HepG2 (cell line): ENCODE results near the gene PPIG. TPM values are rescaled to one million over a fixed set of nuclear protein-coding genes. Genes with fewer than 3 reads are reported as not detected.
A peak's percentile ranks its signal among the peaks of the same experiment; 100 is the strongest.

Experiments
- ATM ChIP-seq: fragments of 450-650 bp; IDR thresholded peaks from 2 replicates; pipeline ENCODE4 v1.7.1; 2017; ENCODE audit warnings: mild to moderate bottlenecking, borderline replicate concordance
- BHLHE40 ChIP-seq: IDR thresholded peaks from 2 replicates; pipeline ENCODE4 v1.6.1; 2011; ENCODE audit warnings: low read length, improper control_type of control experiment
- FOXM1 ChIP-seq: sonication (generic); formaldehyde crosslinking; IDR thresholded peaks from 2 replicates; pipeline ENCODE4 v1.5.0; 2020; ENCODE audit warnings: missing genetic modification reagents
- GFI1 ChIP-seq: sonication (generic); formaldehyde crosslinking; IDR thresholded peaks from 2 replicates; pipeline ENCODE4 v1.5.0; 2020; ENCODE audit warnings: missing genetic modification reagents, mild to moderate bottlenecking, borderline replicate concordance
- KLF16 ChIP-seq, 2 experiments: sonication (generic) in 1 of 2; formaldehyde crosslinking in 1 of 2; IDR thresholded peaks; 2 replicates each; pipeline versions ENCODE4 v1.6.1 to v1.8.0; 2016 to 2023; ENCODE audit warnings: missing genetic modification reagents in 2 of 2, missing compliant biosample characterization in 1 of 2
- MEIS2 ChIP-seq: sonication (generic); formaldehyde crosslinking; IDR thresholded peaks from 2 replicates; pipeline ENCODE4 v1.9.0; 2021; ENCODE audit warnings: mild to moderate bottlenecking, missing genetic modification reagents
- NFKB2 ChIP-seq: sonication (generic); formaldehyde crosslinking; IDR thresholded peaks from 2 replicates; pipeline ENCODE4 v1.4.0; 2020; ENCODE audit warnings: missing genetic modification reagents, borderline replicate concordance
- REXO4 ChIP-seq: sonication (generic); formaldehyde crosslinking; IDR thresholded peaks from 2 replicates; pipeline ENCODE4 v1.8.0; 2022; ENCODE audit warnings: missing genetic modification reagents, mild to moderate bottlenecking, borderline replicate concordance
- SIN3B ChIP-seq: fragments of 150-350 bp; IDR thresholded peaks from 2 replicates; pipeline ENCODE4 v1.6.1; 2014; ENCODE audit warnings: low read length
- THAP8 ChIP-seq: sonication (generic); formaldehyde crosslinking; IDR thresholded peaks from 2 replicates; pipeline ENCODE4 v1.5.1; 2020; ENCODE audit warnings: missing genetic modification reagents, mild to moderate bottlenecking, borderline replicate concordance
- UBTF ChIP-seq: sonication (generic); formaldehyde crosslinking; IDR thresholded peaks from 2 replicates; pipeline ENCODE4 v1.4.0; 2020; ENCODE audit warnings: mild to moderate bottlenecking, missing genetic modification reagents
- ZFX ChIP-seq: sonication (generic); formaldehyde crosslinking; IDR thresholded peaks from 2 replicates; pipeline ENCODE4 v1.4.0; 2020; ENCODE audit warnings: mild to moderate bottlenecking, low read depth, missing genetic modification reagents, moderate library complexity
- ZMAT3 ChIP-seq: sonication (generic); formaldehyde crosslinking; conservative IDR thresholded peaks from 2 replicates; pipeline ENCODE4 v1.7.0; 2021; ENCODE audit warnings: missing genetic modification reagents
- ZNF256 ChIP-seq: sonication (generic); formaldehyde crosslinking; conservative IDR thresholded peaks from 2 replicates; pipeline ENCODE4 v1.4.0; 2020; ENCODE audit warnings: missing genetic modification reagents
- ZNF441 ChIP-seq: sonication (generic); formaldehyde crosslinking; IDR thresholded peaks from 2 replicates; pipeline ENCODE4 v1.7.0; 2021; ENCODE audit warnings: missing genetic modification reagents, borderline replicate concordance
- ZNF557 ChIP-seq: sonication (generic); formaldehyde crosslinking; IDR thresholded peaks from 2 replicates; pipeline ENCODE4 v1.4.0; 2020; ENCODE audit warnings: missing genetic modification reagents
- ZNF761 ChIP-seq: sonication (generic); formaldehyde crosslinking; conservative IDR thresholded peaks from 2 replicates; pipeline ENCODE4 v1.4.0; 2020; ENCODE audit warnings: mild to moderate bottlenecking, missing genetic modification reagents
- ZNF773 ChIP-seq: sonication (generic); formaldehyde crosslinking; IDR thresholded peaks from 2 replicates; pipeline ENCODE4 v1.4.0; 2020; ENCODE audit warnings: missing genetic modification reagents, borderline replicate concordance
- ZZZ3 ChIP-seq: sonication (generic); formaldehyde crosslinking; IDR thresholded peaks from 2 replicates; pipeline ENCODE4 v1.4.0; 2020; ENCODE audit warnings: missing genetic modification reagents, mild to moderate bottlenecking, borderline replicate concordance
- polyA plus RNA-seq, 8 experiments: library from polyadenylated mRNA; depleted of rRNA in 3 of 8; stranded (reverse) in 7 of 8; unstranded in 1 of 8; fragments of >200 nt; fragmentation: Illumina TruSeq in 4 of 8; extraction: Trizol in 4 of 8; gene quantifications; 2 replicates each; pipeline versions ENCODE4 v1.2.1 to v1.2.3, GENCODE V29; 2011 to 2016; ENCODE audit warnings: low read depth in 4 of 8, missing spikeins in 1 of 8, mixed read lengths in 1 of 8; ENCODE audit not compliant: insufficient read depth in 1 of 8
- total RNA-seq, 5 experiments: library from RNA; depleted of rRNA; stranded (reverse); fragments of >200 nt; fragmentation: Illumina TruSeq; extraction: Trizol; gene quantifications; 2 replicates each; pipeline ENCODE4 v1.2.3, GENCODE V29; 2016; ENCODE audit warnings: low read depth in 1 of 5
- TF ChIP-seq, protein P1 (sequence below): sonication (generic); formaldehyde crosslinking; IDR thresholded peaks from 2 replicates; pipeline ENCODE4 v1.9.0; 2021; ENCODE audit warnings: mild to moderate bottlenecking, missing genetic modification reagents

PPIG gene
- total and polyA plus RNA-seq, 2 of the 13 experiments (the other 11 are each of a cell fraction or from before 2014, with no cell fraction given) = 31.3 to 81.0 TPM

- TF ChIP-seq SIN3B = 0 out of 2 replicates have a peak, but pooled peaks have one; percentile 32
- TF ChIP-seq UBTF = no peak
- TF ChIP-seq ZMAT3 = no peak
- TF ChIP-seq ZZZ3 (CRISPR knock-in tag) = no peak
- no peak for TF ChIP-seq NFKB2 (CRISPR knock-in tag)
- TF ChIP-seq THAP8 (CRISPR knock-in tag) = no peak
- no peak for TF ChIP-seq REXO4 (CRISPR knock-in tag)
- peak; percentile 76; the same call in 1 of the 2 replicates for TF ChIP-seq MEIS2
- peak in 1 of 2 experiments; percentile 60; a peak in 1 of 4 replicates for TF ChIP-seq KLF16 (CRISPR knock-in tag; IDR thresholded peaks at IDR 0.05)
- TF ChIP-seq ZNF256 (CRISPR knock-in tag) = no peak
- no peak for TF ChIP-seq ZNF773 (CRISPR knock-in tag)
- 0 out of 2 replicates have a peak, but pooled peaks have one; percentile 36 for TF ChIP-seq FOXM1
- peak; percentile 93 for TF ChIP-seq GFI1 (CRISPR knock-in tag)
- TF ChIP-seq ZNF441 (CRISPR knock-in tag) = peak; percentile 45; the same call in 1 of the 2 replicates
- TF ChIP-seq BHLHE40 = peak; percentile 32; the same call in 1 of the 2 replicates
- TF ChIP-seq, protein P1, sequence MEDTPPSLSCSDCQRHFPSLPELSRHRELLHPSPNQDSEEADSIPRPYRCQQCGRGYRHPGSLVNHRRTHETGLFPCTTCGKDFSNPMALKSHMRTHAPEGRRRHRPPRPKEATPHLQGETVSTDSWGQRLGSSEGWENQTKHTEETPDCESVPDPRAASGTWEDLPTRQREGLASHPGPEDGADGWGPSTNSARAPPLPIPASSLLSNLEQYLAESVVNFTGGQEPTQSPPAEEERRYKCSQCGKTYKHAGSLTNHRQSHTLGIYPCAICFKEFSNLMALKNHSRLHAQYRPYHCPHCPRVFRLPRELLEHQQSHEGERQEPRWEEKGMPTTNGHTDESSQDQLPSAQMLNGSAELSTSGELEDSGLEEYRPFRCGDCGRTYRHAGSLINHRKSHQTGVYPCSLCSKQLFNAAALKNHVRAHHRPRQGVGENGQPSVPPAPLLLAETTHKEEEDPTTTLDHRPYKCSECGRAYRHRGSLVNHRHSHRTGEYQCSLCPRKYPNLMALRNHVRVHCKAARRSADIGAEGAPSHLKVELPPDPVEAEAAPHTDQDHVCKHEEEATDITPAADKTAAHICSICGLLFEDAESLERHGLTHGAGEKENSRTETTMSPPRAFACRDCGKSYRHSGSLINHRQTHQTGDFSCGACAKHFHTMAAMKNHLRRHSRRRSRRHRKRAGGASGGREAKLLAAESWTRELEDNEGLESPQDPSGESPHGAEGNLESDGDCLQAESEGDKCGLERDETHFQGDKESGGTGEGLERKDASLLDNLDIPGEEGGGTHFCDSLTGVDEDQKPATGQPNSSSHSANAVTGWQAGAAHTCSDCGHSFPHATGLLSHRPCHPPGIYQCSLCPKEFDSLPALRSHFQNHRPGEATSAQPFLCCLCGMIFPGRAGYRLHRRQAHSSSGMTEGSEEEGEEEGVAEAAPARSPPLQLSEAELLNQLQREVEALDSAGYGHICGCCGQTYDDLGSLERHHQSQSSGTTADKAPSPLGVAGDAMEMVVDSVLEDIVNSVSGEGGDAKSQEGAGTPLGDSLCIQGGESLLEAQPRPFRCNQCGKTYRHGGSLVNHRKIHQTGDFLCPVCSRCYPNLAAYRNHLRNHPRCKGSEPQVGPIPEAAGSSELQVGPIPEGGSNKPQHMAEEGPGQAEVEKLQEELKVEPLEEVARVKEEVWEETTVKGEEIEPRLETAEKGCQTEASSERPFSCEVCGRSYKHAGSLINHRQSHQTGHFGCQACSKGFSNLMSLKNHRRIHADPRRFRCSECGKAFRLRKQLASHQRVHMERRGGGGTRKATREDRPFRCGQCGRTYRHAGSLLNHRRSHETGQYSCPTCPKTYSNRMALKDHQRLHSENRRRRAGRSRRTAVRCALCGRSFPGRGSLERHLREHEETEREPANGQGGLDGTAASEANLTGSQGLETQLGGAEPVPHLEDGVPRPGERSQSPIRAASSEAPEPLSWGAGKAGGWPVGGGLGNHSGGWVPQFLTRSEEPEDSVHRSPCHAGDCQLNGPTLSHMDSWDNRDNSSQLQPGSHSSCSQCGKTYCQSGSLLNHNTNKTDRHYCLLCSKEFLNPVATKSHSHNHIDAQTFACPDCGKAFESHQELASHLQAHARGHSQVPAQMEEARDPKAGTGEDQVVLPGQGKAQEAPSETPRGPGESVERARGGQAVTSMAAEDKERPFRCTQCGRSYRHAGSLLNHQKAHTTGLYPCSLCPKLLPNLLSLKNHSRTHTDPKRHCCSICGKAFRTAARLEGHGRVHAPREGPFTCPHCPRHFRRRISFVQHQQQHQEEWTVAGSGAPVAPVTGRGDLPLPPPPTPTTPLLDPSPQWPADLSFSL (CRISPR knock-in tag) = no peak; the same call in 1 of the 2 replicates
- peak; percentile 92 for TF ChIP-seq ZFX (CRISPR knock-in tag)
- no peak for TF ChIP-seq ATM
- no peak for TF ChIP-seq ZNF557 (CRISPR knock-in tag)
- TF ChIP-seq ZNF761 (CRISPR knock-in tag) = peak; percentile 21; the same call in 1 of the 2 replicates
These were observed 99.4 kb downstream of the PPIG start (continued) for GRCh38 chr2:169683425-169684134.
